ENCODE measurements around the gene CCR5. TPM values are rescaled to one million over a fixed set of nuclear protein-coding genes. Genes with fewer than 3 reads are reported as not detected.

Gene CCR5
- total RNA-seq, 1 donor from 2014 or later: not detected

Other genes starting within 250 kb of the CCR5 start
- gene CCR1, start 162.6 kb upstream of the CCR5 start, total RNA-seq: not detected in 2 replicates
- not detected in 2 replicates for gene CCR3, start 128.5 kb upstream of the CCR5 start, total RNA-seq
- gene CCR2, start 16.8 kb upstream of the CCR5 start, total RNA-seq: not detected in 2 replicates
- gene CCRL2, start 36.3 kb downstream of the CCR5 start, total RNA-seq: 1.3 TPM in 2 replicates
- gene LTF, start 94.0 kb downstream of the CCR5 start, total RNA-seq: 0.13 and 0.26 TPM in 2 replicates
- not detected in 2 replicates for gene RTP3, start 127.0 kb downstream of the CCR5 start, total RNA-seq
- gene LRRC2, start 195.4 kb downstream of the CCR5 start, total RNA-seq: under 0.01 and 0.13 TPM in 2 replicates
- gene FAM240A, start 241.6 kb downstream of the CCR5 start, total RNA-seq: not detected in 2 replicates

Measured in dermis microvascular lymphatic vessel endothelial cell (primary cell).